OCI-LY3 (cell line): ENCODE results near the gene PML.

Experiments used
- CTCF ChIP-seq: fragments of 200-600, 300-600 bp; sonication (generic); IDR thresholded peaks from 2 replicates; pipeline ENCODE4 v1.5.1; 2014; ENCODE audit warnings: antibody characterized with exemption, low read length, low read depth
- EZH2phosphoT487 ChIP-seq: fragments of 200-600 bp; shearing (Covaris generic); IDR thresholded peaks from 2 replicates; pipeline ENCODE4 v1.6.1; 2018; ENCODE audit warnings: antibody characterized with exemption, mixed run types, low read depth

- TF ChIP-seq EZH2phosphoT487 (no peak), CTCF (no peak)
Observed at GRCh38 chr15:73955861-73956742, 38.4 kb upstream of the PML start.
